Measurements from ENCODE around the gene SIVA1. TPM values are rescaled to one million over a fixed set of nuclear protein-coding genes. Genes with fewer than 3 reads are reported as not detected.

SIVA1 gene
- total and polyA plus RNA-seq, 9 donors = 2.4 to 385 (median 91.6) TPM

DNA sequence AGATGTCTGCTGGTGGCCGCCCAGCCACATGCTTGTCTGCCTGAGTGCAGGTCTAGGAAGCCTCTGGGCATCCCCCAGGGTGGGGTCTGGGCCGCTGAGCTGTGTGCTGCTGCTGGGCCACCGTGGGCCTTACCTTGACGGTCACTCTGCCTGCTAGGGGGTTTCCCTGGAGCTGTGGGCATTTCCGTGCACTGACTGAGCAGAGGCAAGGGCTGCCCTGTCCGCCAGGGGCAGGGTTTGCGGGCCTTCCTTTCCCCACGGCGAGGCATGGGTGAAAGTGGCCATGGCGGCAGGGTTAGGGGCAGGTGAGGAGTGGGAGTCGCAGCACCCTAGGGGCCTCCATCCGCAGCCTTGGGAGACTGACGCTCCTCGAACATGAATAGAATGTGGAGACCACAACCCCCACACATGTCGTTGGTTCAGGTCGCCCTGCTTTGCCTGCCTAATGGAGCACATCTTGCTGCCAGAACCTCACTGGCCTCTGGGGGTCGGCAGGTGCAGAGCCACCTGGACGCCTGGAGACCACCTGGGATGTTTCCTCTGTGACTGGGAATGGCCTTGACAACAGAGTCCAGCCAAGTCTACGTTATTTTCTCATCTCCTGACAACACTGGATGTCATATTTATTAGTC, 50.4 kb downstream of the SIVA1 start:
- peaks cover 11% of the 10 kb centered on the region for H3K4me1 ChIP-seq (ENCODE audit: insufficient read depth)
- 74 to 84% (median 79%) methylated on average over 19 of the region's 19 CpGs for WGBS, 3 donors
- intact Hi-C loops (cut with DNase I) = no loop called here
- no peak overlapping the region for H3K27ac ChIP-seq
- no peak overlapping the region for H3K4me3 ChIP-seq
- no peaks in the 10 kb centered on the region for H3K27me3 ChIP-seq
- no peak for DNase-seq
- no peaks in the 10 kb centered on the region for H3K36me3 ChIP-seq
- TF ChIP-seq EP300 (IDR thresholded peaks at IDR 0.05) (no peak), CTCF (IDR thresholded peaks at IDR 0.05) (no peak), POLR2A (IDR thresholded peaks at IDR 0.05) (no peak)
- H3K9me3 ChIP-seq = no peaks in the 10 kb centered on the region

GRCh38 chr14:104803912-104804410, 51.0 kb downstream of the SIVA1 start:
- 74 to 84% (median 76%) methylated on average over 15 of the region's 15 CpGs for WGBS, 3 donors
- intact Hi-C loops (cut with DNase I) = no loop called here

GRCh38 chr14:104804481-104805325, 51.8 kb downstream of the SIVA1 start:
- WGBS, 3 donors = 81 to 87% (median 82%) methylated on average over 18 of the region's 18 CpGs
- Histone ChIP-seq H3K4me1 (ENCODE audit: insufficient read depth) (peaks cover 11% of the 10 kb centered on the region), H3K27ac (no peak overlapping the region), H3K4me3 (no peak overlapping the region), H3K27me3 (no peaks in the 10 kb centered on the region), H3K36me3 (no peaks in the 10 kb centered on the region), H3K9me3 (no peaks in the 10 kb centered on the region)
- intact Hi-C loops (cut with DNase I) = no loop called here
- TF ChIP-seq POLR2A (IDR thresholded peaks at IDR 0.05) (no peak), EP300 (IDR thresholded peaks at IDR 0.05) (no peak), CTCF (IDR thresholded peaks at IDR 0.05) (no peak)
- DNase-seq = peak in 1 of 5 donors; percentile 25

More at GRCh38 chr14:104803912-104804410, 51.0 kb downstream of the SIVA1 start:
- TF ChIP-seq CTCF (IDR thresholded peaks at IDR 0.05) (no peak), EP300 (IDR thresholded peaks at IDR 0.05) (no peak), POLR2A (IDR thresholded peaks at IDR 0.05) (no peak)
- peak in 1 of 5 donors; percentile 22 for DNase-seq
- Histone ChIP-seq H3K36me3 (no peaks in the 10 kb centered on the region), H3K4me1 (ENCODE audit: insufficient read depth) (peaks cover 11% of the 10 kb centered on the region), H3K9me3 (no peaks in the 10 kb centered on the region), H3K4me3 (no peak overlapping the region), H3K27me3 (no peaks in the 10 kb centered on the region), H3K27ac (no peak overlapping the region)

DNA sequence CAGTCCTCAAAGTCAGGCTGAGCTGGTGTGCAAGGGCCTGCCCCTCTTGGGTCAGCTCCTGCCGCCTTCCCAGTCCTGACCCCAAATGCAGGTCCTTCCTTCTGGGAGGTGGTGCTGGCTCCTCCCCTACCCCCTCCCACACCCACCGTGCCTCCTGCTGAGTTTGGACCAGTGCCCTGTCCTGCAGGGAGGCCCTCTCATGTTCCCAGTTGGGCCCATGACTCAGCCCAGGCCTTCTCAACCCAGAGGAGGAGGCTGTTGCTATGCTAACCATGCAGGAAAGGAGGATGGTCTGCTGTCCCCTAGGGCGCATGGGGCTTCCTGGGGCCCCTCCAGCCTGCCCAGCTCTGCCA, 52.4 kb downstream of the SIVA1 start:
- TF ChIP-seq CTCF (IDR thresholded peaks at IDR 0.05) = no peak
- no peak for TF ChIP-seq EP300 (IDR thresholded peaks at IDR 0.05)
- no peak for TF ChIP-seq POLR2A (IDR thresholded peaks at IDR 0.05)
- Histone ChIP-seq H3K9me3 (no peaks in the 10 kb centered on the region), H3K27me3 (no peaks in the 10 kb centered on the region), H3K4me1 (ENCODE audit: insufficient read depth) (peaks cover 11% of the 10 kb centered on the region), H3K4me3 (no peak overlapping the region), H3K36me3 (no peaks in the 10 kb centered on the region), H3K27ac (no peak overlapping the region)
- 41 to 45% (median 44%) methylated on average over 3 of the region's 3 CpGs for WGBS, 3 donors
- intact Hi-C loops (cut with DNase I) = no loop called here
- peak in 4 of 5 donors; percentile 54 to 79 (median 70) for DNase-seq
